Neural progenitor cell (in vitro differentiated cells): ENCODE data around the gene FOXD3. TPM values are rescaled to one million over a fixed set of nuclear protein-coding genes. Genes with fewer than 3 reads are reported as not detected.

Experiments
- DNase-seq: peaks from one replicate; pipeline ENCODE4 v3.0.0-alpha.2; 2016; ENCODE audit warnings: low spot score
- H2AFZ ChIP-seq: fragments of 200-600 bp; sonication (generic); replicated peaks from 2 replicates; pipeline ENCODE4 v1.6.1; 2016; ENCODE audit warnings: antibody characterized with exemption
- H3F3A ChIP-seq: fragments of 200-600 bp; sonication (generic); 2 replicates; pipeline ENCODE4 v1.6.1; 2016; ENCODE audit warnings: antibody characterized with exemption, low read depth
- H3K27ac ChIP-seq: fragments of 200-600 bp; sonication (generic); 2 replicates; pipeline ENCODE4 v1.5.1; 2016; ENCODE audit warnings: mild to moderate bottlenecking
- H3K27me3 ChIP-seq: fragments of 200-600 bp; sonication (generic); 2 replicates; pipeline ENCODE4 v1.6.1; 2016; ENCODE audit warnings: mild to moderate bottlenecking, moderate library complexity
- H3K36me3 ChIP-seq: fragments of 200-600 bp; sonication (generic); 2 replicates; pipeline ENCODE4 v1.5.1; 2016
- H3K4me1 ChIP-seq: fragments of 200-600 bp; sonication (generic); 2 replicates; pipeline ENCODE4 v1.6.1; 2016; ENCODE audit warnings: mixed run types
- H3K4me2 ChIP-seq: fragments of 200-600 bp; sonication (generic); 2 replicates; pipeline ENCODE4 v1.6.1; 2016
- H3K4me3 ChIP-seq: fragments of 200-600 bp; sonication (generic); 2 replicates; pipeline ENCODE4 v1.5.1; 2016
- H3K79me2 ChIP-seq: fragments of 200-600 bp; sonication (generic); 2 replicates; pipeline ENCODE4 v1.6.1; 2016; ENCODE audit warnings: low read depth
- H3K9ac ChIP-seq: fragments of 200-600 bp; sonication (generic); 2 replicates; pipeline ENCODE4 v1.6.1; 2016
- H3K9me3 ChIP-seq: fragments of 200-600 bp; sonication (generic); 2 replicates; pipeline ENCODE4 v1.5.1; 2016; ENCODE audit warnings: low read depth
- H4K20me1 ChIP-seq: fragments of 200-600 bp; sonication (generic); 2 replicates; pipeline ENCODE4 v1.6.1; 2016; ENCODE audit warnings: low read depth
- H3K27ac Mint-ChIP-seq: 3 replicates; pipeline ENCODE4 v1.8.0; 2021; ENCODE audit warnings: mixed read lengths
- H3K27me3 Mint-ChIP-seq: 2 replicates; pipeline ENCODE4 v1.8.0; 2022; ENCODE audit warnings: low read depth, mild to moderate bottlenecking, inconsistent platforms, moderate library complexity, mixed read lengths; ENCODE audit not compliant: insufficient read depth
- H3K36me3 Mint-ChIP-seq: 3 replicates; pipeline ENCODE4 v1.8.0; 2021; ENCODE audit warnings: mixed read lengths
- H3K4me1 Mint-ChIP-seq: 3 replicates; pipeline ENCODE4 v1.8.0; 2021; ENCODE audit warnings: mixed read lengths
- H3K4me3 Mint-ChIP-seq: 3 replicates; pipeline ENCODE4 v1.8.0; 2021; ENCODE audit warnings: mild to moderate bottlenecking, moderate library complexity, mixed read lengths
- H3K9me3 Mint-ChIP-seq: 3 replicates; pipeline ENCODE4 v1.8.0; 2020; ENCODE audit warnings: mixed read lengths
- EZH2 ChIP-seq: fragments of 200-600 bp; sonication (generic); IDR thresholded peaks from 2 replicates; pipeline ENCODE4 v1.6.1; 2017; ENCODE audit warnings: antibody characterized with exemption, mild to moderate bottlenecking, moderate library complexity
- EZH2phosphoT487 ChIP-seq: fragments of 200-600 bp; sonication (generic); IDR thresholded peaks from 2 replicates; pipeline ENCODE4 v1.6.1; 2017; ENCODE audit warnings: antibody characterized with exemption
- total RNA-seq: library from RNA; depleted of rRNA; stranded (reverse); fragments of >200 nt; gene quantifications from 2 replicates; pipeline ENCODE4 v1.2.3, GENCODE V29; 2015; ENCODE audit warnings: low replicate concordance
- TF ChIP-seq, protein P1 (sequence below): fragments of 200-600 bp; sonication (generic); IDR thresholded peaks from 2 replicates; pipeline ENCODE4 v1.5.1; 2017; ENCODE audit warnings: antibody characterized with exemption, mild to moderate bottlenecking

The FOXD3 gene
- total RNA-seq, 1 donor from 2014 or later = 0.06 TPM

DNA sequence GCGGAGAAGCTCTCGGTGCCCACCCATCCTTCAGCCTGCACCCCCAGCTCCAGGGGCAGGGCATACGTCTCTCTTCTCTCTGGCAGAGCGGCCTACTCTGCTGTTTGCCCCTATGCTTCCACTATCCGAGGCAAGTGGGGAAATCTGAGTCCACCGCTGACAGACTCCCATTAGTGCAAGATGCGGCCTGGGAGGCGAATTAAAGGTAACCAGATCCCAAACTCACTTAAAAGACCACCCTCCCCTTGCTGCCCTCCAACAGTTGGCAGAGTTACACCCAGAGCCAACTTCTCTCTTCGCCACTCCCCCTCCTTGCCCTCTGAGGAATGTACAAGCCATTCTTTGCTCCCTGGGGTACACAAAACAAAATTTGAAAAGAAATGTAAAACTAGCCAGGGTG lies 6.4 kb downstream of the FOXD3 start:
- H3F3A ChIP-seq = peaks cover 50% of the 10 kb centered on the region
- Mint-ChIP-seq H3K27me3 (peaks cover 76% of the 10 kb centered on the region), H3K9me3 (no peaks in the 10 kb centered on the region), H3K36me3 (peaks cover 1% of the 10 kb centered on the region), H3K27ac (no peak overlapping the region), H3K4me1 (peaks cover 14% of the 10 kb centered on the region), H3K4me3 (no peak overlapping the region)
- peaks cover 100% of the 10 kb centered on the region for H3K27me3 ChIP-seq
- no peak overlapping the region for H3K9ac ChIP-seq
- H3K4me2 ChIP-seq = no peak overlapping the region
- peaks cover 60% of the 10 kb centered on the region for H4K20me1 ChIP-seq
- no peak overlapping the region for H3K4me3 ChIP-seq
- H3K9me3 ChIP-seq = no peaks in the 10 kb centered on the region
- TF ChIP-seq EZH2phosphoT487 (no peak), EZH2 (no peak)
- TF ChIP-seq, protein P1, sequence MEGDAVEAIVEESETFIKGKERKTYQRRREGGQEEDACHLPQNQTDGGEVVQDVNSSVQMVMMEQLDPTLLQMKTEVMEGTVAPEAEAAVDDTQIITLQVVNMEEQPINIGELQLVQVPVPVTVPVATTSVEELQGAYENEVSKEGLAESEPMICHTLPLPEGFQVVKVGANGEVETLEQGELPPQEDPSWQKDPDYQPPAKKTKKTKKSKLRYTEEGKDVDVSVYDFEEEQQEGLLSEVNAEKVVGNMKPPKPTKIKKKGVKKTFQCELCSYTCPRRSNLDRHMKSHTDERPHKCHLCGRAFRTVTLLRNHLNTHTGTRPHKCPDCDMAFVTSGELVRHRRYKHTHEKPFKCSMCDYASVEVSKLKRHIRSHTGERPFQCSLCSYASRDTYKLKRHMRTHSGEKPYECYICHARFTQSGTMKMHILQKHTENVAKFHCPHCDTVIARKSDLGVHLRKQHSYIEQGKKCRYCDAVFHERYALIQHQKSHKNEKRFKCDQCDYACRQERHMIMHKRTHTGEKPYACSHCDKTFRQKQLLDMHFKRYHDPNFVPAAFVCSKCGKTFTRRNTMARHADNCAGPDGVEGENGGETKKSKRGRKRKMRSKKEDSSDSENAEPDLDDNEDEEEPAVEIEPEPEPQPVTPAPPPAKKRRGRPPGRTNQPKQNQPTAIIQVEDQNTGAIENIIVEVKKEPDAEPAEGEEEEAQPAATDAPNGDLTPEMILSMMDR = no peak
- no peak overlapping the region for H3K27ac ChIP-seq
- H2AFZ ChIP-seq = no peak overlapping the region
- H3K79me2 ChIP-seq = no peaks in the 10 kb centered on the region
- H3K36me3 ChIP-seq = no peaks in the 10 kb centered on the region
- DNase-seq = no peak
- peaks cover 8% of the 10 kb centered on the region for H3K4me1 ChIP-seq

DNA sequence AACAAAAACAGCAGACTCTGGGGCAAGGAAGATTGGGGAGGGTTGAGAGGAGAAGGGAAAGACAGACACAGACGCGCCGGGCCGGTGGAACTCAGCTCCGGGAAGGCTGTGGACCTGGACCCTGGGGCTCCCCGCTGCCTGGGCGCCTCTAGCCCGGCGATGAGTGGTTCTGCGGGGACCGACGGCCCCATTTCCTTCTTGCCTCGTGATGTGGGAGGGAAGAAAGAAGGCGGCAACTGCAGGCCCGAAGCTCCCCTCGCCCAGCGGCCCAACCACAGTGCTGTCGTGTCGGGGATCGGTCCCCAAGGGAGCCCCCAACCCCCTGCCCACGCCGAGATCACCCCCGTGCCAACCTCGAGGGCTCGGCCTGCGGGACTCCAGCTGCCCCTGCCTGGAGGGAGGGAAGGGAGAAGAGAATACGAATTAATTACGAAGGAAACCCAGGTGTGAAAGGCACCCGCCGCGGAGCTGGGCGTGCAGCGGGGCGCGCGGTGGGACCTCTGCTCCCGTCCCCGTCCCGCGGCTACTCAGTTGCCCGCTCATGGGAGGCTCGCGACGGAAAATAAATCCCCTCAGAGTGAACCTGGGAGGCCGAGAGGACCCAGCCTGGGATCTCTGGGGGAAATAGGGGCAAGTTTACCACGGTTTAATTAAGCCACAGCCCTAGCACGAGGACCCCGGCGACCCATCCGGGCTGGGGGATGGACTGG lies 7.4 kb downstream of the FOXD3 start:
- Mint-ChIP-seq H3K9me3 (no peaks in the 10 kb centered on the region), H3K4me1 (peaks cover 10% of the 10 kb centered on the region), H3K36me3 (peaks cover 1% of the 10 kb centered on the region), H3K27ac (no peak overlapping the region), H3K27me3 (peaks cover 73% of the 10 kb centered on the region), H3K4me3 (no peak overlapping the region)
- Histone ChIP-seq H3K4me3 (peak overlapping the region; percentile 33), H3K27me3 (peaks cover 100% of the 10 kb centered on the region), H3K79me2 (no peaks in the 10 kb centered on the region), H3K9ac (no peak overlapping the region), H3K4me1 (peaks cover 8% of the 10 kb centered on the region), H3K36me3 (no peaks in the 10 kb centered on the region), H3K9me3 (no peaks in the 10 kb centered on the region), H3K4me2 (peak overlapping the region; percentile 79), H3F3A (peaks cover 41% of the 10 kb centered on the region), H2AFZ (no peak overlapping the region), H3K27ac (no peak overlapping the region), H4K20me1 (peaks cover 54% of the 10 kb centered on the region)
- TF ChIP-seq EZH2 (peak; percentile 45), EZH2phosphoT487 (peak; percentile 84)
- TF ChIP-seq, protein P1 = no peak
- no peak for DNase-seq

DNA sequence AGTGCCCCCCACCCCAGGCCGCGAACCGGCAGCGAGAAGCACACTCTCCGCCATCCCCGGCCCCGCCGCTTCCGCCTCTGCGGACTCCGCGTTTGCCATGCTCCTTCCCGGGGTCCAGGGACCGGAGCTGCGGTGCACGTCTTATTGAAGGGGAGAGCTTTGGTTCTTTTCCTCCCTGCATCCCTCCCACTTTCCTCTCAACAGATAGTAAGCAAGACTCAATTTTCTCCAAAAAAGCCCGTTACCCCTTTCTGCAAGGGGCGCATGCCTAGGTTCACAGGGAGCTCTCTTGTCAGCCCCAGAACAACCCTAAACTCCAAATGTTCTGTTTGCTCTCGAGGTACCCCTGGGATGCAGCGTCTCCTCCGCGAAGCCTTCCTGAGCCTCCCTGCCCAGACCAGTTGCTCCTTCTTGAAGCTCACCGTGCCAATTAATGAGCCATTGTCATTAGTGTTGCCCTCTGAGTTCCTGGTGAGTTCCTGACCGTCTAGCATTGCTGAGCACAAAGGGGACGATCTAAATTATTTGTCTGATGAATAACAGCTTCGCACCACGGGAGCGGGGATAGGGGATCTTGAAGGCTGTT lies 8.1 kb downstream of the FOXD3 start:
- Histone ChIP-seq H4K20me1 (peaks cover 48% of the 10 kb centered on the region), H3K27me3 (peaks cover 98% of the 10 kb centered on the region), H2AFZ (no peak overlapping the region), H3K9me3 (no peaks in the 10 kb centered on the region), H3K4me2 (peak overlapping the region; percentile 79), H3K27ac (no peak overlapping the region), H3K9ac (no peak overlapping the region), H3K4me3 (peak overlapping the region; percentile 33), H3K79me2 (no peaks in the 10 kb centered on the region), H3F3A (peaks cover 35% of the 10 kb centered on the region), H3K4me1 (peaks cover 8% of the 10 kb centered on the region), H3K36me3 (no peaks in the 10 kb centered on the region)
- H3K27me3 Mint-ChIP-seq = peaks cover 66% of the 10 kb centered on the region
- no peaks in the 10 kb centered on the region for H3K9me3 Mint-ChIP-seq
- H3K4me3 Mint-ChIP-seq = peak overlapping the region; percentile 55
- TF ChIP-seq EZH2 (peak; percentile 77), EZH2phosphoT487 (peak; percentile 69)
- TF ChIP-seq, protein P1 = no peak
- no peak overlapping the region for H3K27ac Mint-ChIP-seq
- H3K36me3 Mint-ChIP-seq = peaks cover 1% of the 10 kb centered on the region
- peaks cover 10% of the 10 kb centered on the region for H3K4me1 Mint-ChIP-seq
- DNase-seq = peak; percentile 69
